PC-9 (cell line): ENCODE results near the gene CPA5. TPM values are rescaled to one million over a fixed set of nuclear protein-coding genes. Genes with fewer than 3 reads are reported as not detected.

Experiments used
- BruUV-seq: library from RNA; stranded (reverse); fragments of 400-500 nt; replicated peaks from 2 replicates; lab custom pipeline; 2021; lab: Mats Ljungman, UMichigan
- CTCF ChIA-PET: fragments of 300-600 bp; sonication (Branson Sonifier 250); formaldehyde crosslinking; loops from one replicate; lab custom pipeline; 2022; ENCODE audit warnings: antibody characterized with exemption; lab: Charles Lee
- POLR2A ChIA-PET: fragments of 300-600 bp; sonication (Branson Sonifier 250); formaldehyde crosslinking; loops from one replicate; lab custom pipeline; 2022; ENCODE audit warnings: antibody characterized with exemption; ENCODE audit not compliant: unreplicated experiment; lab: Charles Lee
- DNase-seq, 2 experiments: peaks; one replicate each; pipeline versions ENCODE4 v3.0.0 to v3.0.0-alpha.2; 2015 to 2022; ENCODE audit warnings: mixed read lengths in 1 of 2
- H2AFZ ChIP-seq: fragments of 200-600 bp; sonication (generic); 2 replicates; pipeline ENCODE4 v1.8.1; 2017; ENCODE audit warnings: antibody characterized with exemption
- H3F3A ChIP-seq: fragments of 200-600 bp; sonication (generic); 2 replicates; pipeline ENCODE4 v1.8.1; 2017; ENCODE audit warnings: antibody characterized with exemption, mild to moderate bottlenecking, low read depth; ENCODE audit not compliant: insufficient read depth
- H3K27ac ChIP-seq: fragments of 200-600 bp; sonication (generic); 2 replicates; pipeline ENCODE4 v1.6.1; 2016; ENCODE audit warnings: mixed run types
- H3K27me3 ChIP-seq: fragments of 200-600 bp; sonication (generic); 2 replicates; pipeline ENCODE4 v1.6.1; 2016; ENCODE audit warnings: low read depth, mixed run types; ENCODE audit not compliant: insufficient read depth
- H3K36me3 ChIP-seq: fragments of 200-600 bp; sonication (generic); 2 replicates; pipeline ENCODE4 v1.6.1; 2016; ENCODE audit warnings: low read depth, mixed run types
- H3K4me1 ChIP-seq: fragments of 200-600 bp; sonication (generic); replicated peaks from 2 replicates; pipeline ENCODE4 v1.6.1; 2016; ENCODE audit warnings: mixed run types; ENCODE audit not compliant: insufficient read depth
- H3K4me2 ChIP-seq: fragments of 200-600 bp; sonication (generic); 2 replicates; pipeline ENCODE4 v1.6.1; 2017; ENCODE audit warnings: mixed run types
- H3K4me3 ChIP-seq: fragments of 200-600 bp; sonication (generic); 2 replicates; pipeline ENCODE4 v1.6.1; 2016; ENCODE audit warnings: mixed run types
- H3K79me2 ChIP-seq: fragments of 200-600 bp; sonication (generic); 2 replicates; pipeline ENCODE4 v1.6.1; 2017; ENCODE audit warnings: low read depth, mixed run types
- H3K9me2 ChIP-seq: fragments of 200-600 bp; sonication (generic); 2 replicates; pipeline ENCODE4 v1.8.1; 2017; ENCODE audit warnings: mild to moderate bottlenecking; ENCODE audit not compliant: insufficient read depth
- H3K9me3 ChIP-seq: fragments of 200-600 bp; sonication (generic); 2 replicates; pipeline ENCODE4 v1.8.1; 2016; ENCODE audit warnings: low read depth; ENCODE audit not compliant: insufficient read depth
- H4K20me1 ChIP-seq: fragments of 200-600 bp; sonication (generic); 2 replicates; pipeline ENCODE4 v1.8.1; 2017; ENCODE audit not compliant: insufficient read depth
- EZH2 ChIP-seq: fragments of 200-600 bp; sonication (generic); IDR thresholded peaks from 2 replicates; pipeline ENCODE4 v1.8.0; 2017; ENCODE audit warnings: antibody characterized with exemption, low read depth
- intact Hi-C: fragments of 100-400 bp; cut with micrococcal nuclease; formaldehyde crosslinking; loops from one replicate; pipeline ENCODE4 v1.10.0; 2022; ENCODE audit not compliant: unreplicated experiment
- total RNA-seq: library from RNA; stranded (reverse); gene quantifications from 2 replicates; pipeline ENCODE4 v1.2.3, GENCODE V29; 2021
- TF ChIP-seq, protein P1 (sequence below): fragments of 200-600 bp; sonication (generic); conservative IDR thresholded peaks from 2 replicates; pipeline ENCODE4 v1.6.1; 2017; ENCODE audit warnings: mixed run types, antibody characterized with exemption, mild to moderate bottlenecking, moderate library complexity

Gene CPA5
- total RNA-seq, 1 experiment from 2014 or later = not detected

DNA sequence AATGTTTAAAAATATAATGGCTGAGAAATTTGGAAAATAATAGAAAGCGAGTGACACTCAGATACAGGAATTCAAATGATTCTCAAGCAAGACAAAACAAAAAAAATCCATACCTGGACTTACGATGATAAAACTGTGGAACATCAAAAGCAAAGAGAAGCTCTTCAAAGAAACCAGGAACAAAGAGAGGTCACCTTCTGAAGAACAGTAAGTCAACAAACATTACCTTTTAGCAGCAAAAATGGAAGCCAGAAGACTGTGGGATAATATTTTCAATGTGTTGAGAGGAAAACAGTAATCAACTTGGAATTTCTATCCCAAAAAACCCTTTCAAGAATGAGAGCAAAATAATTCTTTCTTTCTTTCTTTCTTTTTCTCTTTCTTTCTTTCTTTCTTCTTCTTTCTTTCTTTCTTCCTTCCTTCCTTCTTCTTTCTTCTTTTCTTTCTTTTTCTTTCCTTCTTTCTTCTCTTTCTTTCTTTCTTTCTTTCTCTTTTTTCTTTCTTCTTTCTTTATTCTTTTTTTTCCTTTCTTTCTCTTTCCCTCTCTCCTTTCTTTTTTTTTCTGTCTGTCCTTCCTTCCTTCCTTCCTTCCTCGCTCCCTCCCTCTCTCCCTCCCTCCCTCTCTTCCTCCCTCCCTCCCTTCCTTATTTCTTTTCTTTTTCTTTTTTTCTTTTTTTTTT is 1.8 kb upstream of the CPA5 start:
- DNase-seq = no peak
- H2AFZ ChIP-seq = no peak overlapping the region
- no peaks in the 10 kb centered on the region for H3K27me3 ChIP-seq
- H3K4me2 ChIP-seq = no peak overlapping the region
- intact Hi-C loops = no loop called here
- no peaks in the 10 kb centered on the region for H3K9me3 ChIP-seq
- no peak overlapping the region for H3K4me3 ChIP-seq
- no peaks in the 10 kb centered on the region for H3F3A ChIP-seq
- no peaks in the 10 kb centered on the region for H3K9me2 ChIP-seq
- no peaks in the 10 kb centered on the region for H3K4me1 ChIP-seq
- no peaks in the 10 kb centered on the region for H3K36me3 ChIP-seq
- BruUV-seq = no TSS peak
- H3K27ac ChIP-seq = no peak overlapping the region
- H4K20me1 ChIP-seq = no peaks in the 10 kb centered on the region
- no peak for TF ChIP-seq EZH2
- TF ChIP-seq, protein P1, sequence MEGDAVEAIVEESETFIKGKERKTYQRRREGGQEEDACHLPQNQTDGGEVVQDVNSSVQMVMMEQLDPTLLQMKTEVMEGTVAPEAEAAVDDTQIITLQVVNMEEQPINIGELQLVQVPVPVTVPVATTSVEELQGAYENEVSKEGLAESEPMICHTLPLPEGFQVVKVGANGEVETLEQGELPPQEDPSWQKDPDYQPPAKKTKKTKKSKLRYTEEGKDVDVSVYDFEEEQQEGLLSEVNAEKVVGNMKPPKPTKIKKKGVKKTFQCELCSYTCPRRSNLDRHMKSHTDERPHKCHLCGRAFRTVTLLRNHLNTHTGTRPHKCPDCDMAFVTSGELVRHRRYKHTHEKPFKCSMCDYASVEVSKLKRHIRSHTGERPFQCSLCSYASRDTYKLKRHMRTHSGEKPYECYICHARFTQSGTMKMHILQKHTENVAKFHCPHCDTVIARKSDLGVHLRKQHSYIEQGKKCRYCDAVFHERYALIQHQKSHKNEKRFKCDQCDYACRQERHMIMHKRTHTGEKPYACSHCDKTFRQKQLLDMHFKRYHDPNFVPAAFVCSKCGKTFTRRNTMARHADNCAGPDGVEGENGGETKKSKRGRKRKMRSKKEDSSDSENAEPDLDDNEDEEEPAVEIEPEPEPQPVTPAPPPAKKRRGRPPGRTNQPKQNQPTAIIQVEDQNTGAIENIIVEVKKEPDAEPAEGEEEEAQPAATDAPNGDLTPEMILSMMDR = no peak
- POLR2A ChIA-PET = no interaction called here
- CTCF ChIA-PET = no interaction called here
- H3K79me2 ChIP-seq = no peaks in the 10 kb centered on the region

DNA sequence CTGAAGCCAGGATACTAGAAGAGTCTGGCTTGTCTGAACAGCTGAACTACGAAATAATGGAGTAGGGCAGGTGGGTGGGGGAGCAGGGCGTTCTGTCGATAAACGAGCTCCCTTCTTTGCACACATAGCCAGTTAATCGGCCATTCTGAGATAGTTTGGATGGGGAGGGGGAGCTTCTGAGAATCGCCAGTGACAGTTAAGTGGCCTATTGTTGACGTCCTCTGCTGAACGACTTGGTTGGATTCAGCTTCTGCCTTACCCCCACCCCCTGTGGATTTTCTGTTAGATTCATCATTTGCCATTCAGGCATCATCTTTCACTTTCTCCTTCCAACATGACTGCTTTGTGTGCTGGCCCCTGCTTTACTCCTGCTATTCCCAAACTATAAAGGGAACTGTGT is 520 bp downstream of the CPA5 start:
- Histone ChIP-seq H2AFZ (no peak overlapping the region), H3K4me2 (no peak overlapping the region), H3K36me3 (no peaks in the 10 kb centered on the region), H3K27ac (no peak overlapping the region), H4K20me1 (no peaks in the 10 kb centered on the region), H3K9me2 (no peaks in the 10 kb centered on the region), H3F3A (peaks cover under 1% of the 10 kb centered on the region; the same call in 1 of the 2 replicates), H3K79me2 (no peaks in the 10 kb centered on the region), H3K27me3 (no peaks in the 10 kb centered on the region), H3K4me3 (no peak overlapping the region), H3K9me3 (no peaks in the 10 kb centered on the region), H3K4me1 (peaks cover 5% of the 10 kb centered on the region)
- CTCF ChIA-PET = no interaction called here
- TF ChIP-seq, protein P1 = no peak
- intact Hi-C loops = no loop called here
- POLR2A ChIA-PET = no interaction called here
- no TSS peak for BruUV-seq
- DNase-seq = no peak

DNA sequence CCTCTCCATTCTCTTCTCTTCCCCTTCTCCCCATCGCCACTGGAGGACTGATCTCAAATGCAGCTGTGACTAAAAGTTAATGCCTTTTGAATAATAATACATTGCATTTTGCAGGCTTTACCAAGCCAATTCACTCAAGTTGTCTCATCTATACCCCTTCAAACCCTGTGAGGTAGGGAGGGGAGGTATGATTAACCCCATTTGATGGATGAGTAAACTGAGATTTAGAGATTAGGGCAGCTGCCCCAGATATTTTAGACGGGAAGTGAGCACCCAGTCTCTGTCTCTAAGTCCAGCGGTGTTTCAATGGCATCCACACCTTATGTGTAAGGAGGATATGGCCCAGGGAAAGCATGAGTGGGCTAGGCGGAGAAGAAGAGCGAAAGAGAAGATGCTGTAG is 1.1 kb downstream of the CPA5 start:
- intact Hi-C loops = no loop called here
- ChIA-PET POLR2A (no interaction called here), CTCF (no interaction called here)
- H3K9me3 ChIP-seq = no peaks in the 10 kb centered on the region
- H3K4me1 ChIP-seq = peaks cover 11% of the 10 kb centered on the region
- H3K36me3 ChIP-seq = no peaks in the 10 kb centered on the region
- peaks cover 7% of the 10 kb centered on the region; the same call in 1 of the 2 replicates for H3F3A ChIP-seq
- no peak for TF ChIP-seq EZH2
- TF ChIP-seq, protein P1 = no peak
- H3K9me2 ChIP-seq = no peaks in the 10 kb centered on the region
- H2AFZ ChIP-seq = no peak overlapping the region
- H3K27ac ChIP-seq = no peak overlapping the region
- H3K4me2 ChIP-seq = no peak overlapping the region
- no TSS peak for BruUV-seq
- H4K20me1 ChIP-seq = no peaks in the 10 kb centered on the region
- no peak overlapping the region for H3K4me3 ChIP-seq
- H3K27me3 ChIP-seq = no peaks in the 10 kb centered on the region
- DNase-seq = no peak
- no peaks in the 10 kb centered on the region for H3K79me2 ChIP-seq
